HepG2 (cell line): ENCODE results near the gene SP6. TPM values are rescaled to one million over a fixed set of nuclear protein-coding genes. Genes with fewer than 3 reads are reported as not detected.
A peak's percentile ranks its signal among the peaks of the same experiment; 100 is the strongest.

Experiments
- ARID5B ChIP-seq: IDR thresholded peaks from 2 replicates; pipeline ENCODE4 v1.4.0; 2020; ENCODE audit warnings: mild to moderate bottlenecking, missing genetic modification reagents
- FOSL2 ChIP-seq: sonication (generic); formaldehyde crosslinking; IDR thresholded peaks from 2 replicates; pipeline ENCODE4 v1.4.0; 2020; ENCODE audit warnings: missing genetic modification reagents
- HOXA9 ChIP-seq: sonication (generic); formaldehyde crosslinking; IDR thresholded peaks from 2 replicates; pipeline ENCODE4 v1.8.1; 2022; ENCODE audit warnings: missing genetic modification reagents, mild to moderate bottlenecking, moderate library complexity, borderline replicate concordance
- IKZF4 ChIP-seq: sonication (generic); formaldehyde crosslinking; IDR thresholded peaks from 2 replicates; pipeline ENCODE4 v1.5.1; 2020; ENCODE audit warnings: borderline replicate concordance, mild to moderate bottlenecking, low read depth, missing genetic modification reagents; ENCODE audit errors: not compliant biosample characterization
- JDP2 ChIP-seq: sonication (generic); formaldehyde crosslinking; IDR thresholded peaks from 2 replicates; pipeline ENCODE4 v1.8.1; 2022; ENCODE audit warnings: missing genetic modification reagents, borderline replicate concordance
- KAT8 ChIP-seq: IDR thresholded peaks from 2 replicates; pipeline ENCODE4 v1.6.1; 2016; ENCODE audit warnings: missing genetic modification reagents, missing compliant biosample characterization
- KDM2A ChIP-seq: sonication (generic); formaldehyde crosslinking; IDR thresholded peaks from 2 replicates; pipeline ENCODE4 v1.4.0; 2020; ENCODE audit warnings: low read depth, missing genetic modification reagents, borderline replicate concordance
- KIAA2018 ChIP-seq: sonication (generic); formaldehyde crosslinking; IDR thresholded peaks from 2 replicates; pipeline ENCODE4 v1.5.0; 2020; ENCODE audit warnings: mild to moderate bottlenecking, missing genetic modification reagents, borderline replicate concordance
- NPAS2 ChIP-seq: sonication (generic); formaldehyde crosslinking; IDR thresholded peaks from 2 replicates; pipeline ENCODE4 v1.8.0; 2022; ENCODE audit warnings: mild to moderate bottlenecking, missing genetic modification reagents, borderline replicate concordance
- PHF20 ChIP-seq: sonication (generic); formaldehyde crosslinking; IDR thresholded peaks from 2 replicates; pipeline ENCODE4 v1.5.0; 2020; ENCODE audit warnings: mild to moderate bottlenecking, missing genetic modification reagents
- SP2 ChIP-seq: sonication (generic); formaldehyde crosslinking; IDR thresholded peaks from 2 replicates; pipeline ENCODE4 v1.5.1; 2020; ENCODE audit warnings: mild to moderate bottlenecking, missing genetic modification reagents
- TMF1 ChIP-seq: sonication (generic); formaldehyde crosslinking; IDR thresholded peaks from 2 replicates; pipeline ENCODE4 v1.8.1; 2022; ENCODE audit warnings: low read depth, missing genetic modification reagents
- ZMYM2 ChIP-seq: sonication (generic); formaldehyde crosslinking; IDR thresholded peaks from 2 replicates; pipeline ENCODE4 v1.8.0; 2022; ENCODE audit warnings: mild to moderate bottlenecking, missing genetic modification reagents
- ZNF33A ChIP-seq: sonication (generic); formaldehyde crosslinking; IDR thresholded peaks from 2 replicates; pipeline ENCODE4 v1.5.1; 2020; ENCODE audit warnings: missing genetic modification reagents, mild to moderate bottlenecking, moderate library complexity, borderline replicate concordance
- ZNF737 ChIP-seq: sonication (generic); formaldehyde crosslinking; IDR thresholded peaks from 2 replicates; pipeline ENCODE4 v1.5.0; 2020; ENCODE audit warnings: missing genetic modification reagents, mild to moderate bottlenecking, borderline replicate concordance
- ZNF749 ChIP-seq: sonication (generic); formaldehyde crosslinking; IDR thresholded peaks from 2 replicates; pipeline ENCODE4 v1.8.0; 2022; ENCODE audit warnings: mild to moderate bottlenecking, missing genetic modification reagents, moderate library complexity, borderline replicate concordance
- ZNF782 ChIP-seq: sonication (generic); formaldehyde crosslinking; IDR thresholded peaks from 2 replicates; pipeline ENCODE4 v1.4.0; 2020; ENCODE audit warnings: missing genetic modification reagents, mild to moderate bottlenecking, borderline replicate concordance
- ZSCAN25 ChIP-seq: sonication (generic); formaldehyde crosslinking; IDR thresholded peaks from 2 replicates; pipeline ENCODE4 v1.8.0; 2022; ENCODE audit warnings: mild to moderate bottlenecking, missing genetic modification reagents
- polyA plus RNA-seq, 8 experiments: library from polyadenylated mRNA; depleted of rRNA in 3 of 8; stranded (reverse) in 7 of 8; unstranded in 1 of 8; fragments of >200 nt; fragmentation: Illumina TruSeq in 4 of 8; extraction: Trizol in 4 of 8; gene quantifications; 2 replicates each; pipeline versions ENCODE4 v1.2.1 to v1.2.3, GENCODE V29; 2011 to 2016; ENCODE audit warnings: low read depth in 4 of 8, missing spikeins in 1 of 8, mixed read lengths in 1 of 8; ENCODE audit not compliant: insufficient read depth in 1 of 8
- total RNA-seq, 5 experiments: library from RNA; depleted of rRNA; stranded (reverse); fragments of >200 nt; fragmentation: Illumina TruSeq; extraction: Trizol; gene quantifications; 2 replicates each; pipeline ENCODE4 v1.2.3, GENCODE V29; 2016; ENCODE audit warnings: low read depth in 1 of 5

Gene SP6
- total and polyA plus RNA-seq, 2 of the 13 experiments (the other 11 are each of a cell fraction or from before 2014, with no cell fraction given), result 0.07 TPM

GRCh38 chr17:47895347-47895855, 44.4 kb upstream of the SP6 start (continued):
- peak; percentile 74 for TF ChIP-seq PHF20
- peak; percentile 36 for TF ChIP-seq IKZF4 (CRISPR knock-in tag)
- no peak for TF ChIP-seq JDP2 (CRISPR knock-in tag)
- peak; percentile 82 for TF ChIP-seq TMF1 (CRISPR knock-in tag)
- TF ChIP-seq NPAS2 (CRISPR knock-in tag), result no peak
- peak; percentile 38; the same call in 1 of the 2 replicates for TF ChIP-seq ARID5B
- no peak for TF ChIP-seq ZNF33A
- TF ChIP-seq KDM2A (CRISPR knock-in tag), result peak; percentile 12; the same call in 1 of the 2 replicates
- no peak; the same call in 1 of the 2 replicates for TF ChIP-seq ZSCAN25 (CRISPR knock-in tag)
- TF ChIP-seq ZMYM2 (CRISPR knock-in tag), result no peak
- no peak for TF ChIP-seq ZNF737 (CRISPR knock-in tag)
- TF ChIP-seq HOXA9 (CRISPR knock-in tag), result no peak
- TF ChIP-seq ZNF749 (CRISPR knock-in tag), result no peak
- TF ChIP-seq KIAA2018 (CRISPR knock-in tag), result no peak
- peak; percentile 91 for TF ChIP-seq KAT8 (CRISPR knock-in tag)
- peak; percentile 19; the same call in 1 of the 2 replicates for TF ChIP-seq FOSL2 (CRISPR knock-in tag)
- peak; percentile 65; the same call in 1 of the 2 replicates for TF ChIP-seq ZNF782 (CRISPR knock-in tag)
- no peak for TF ChIP-seq SP2 (CRISPR knock-in tag)
